ENCODE results near the gene RNF149.

RNF149 gene

GRCh38 chr2:101278925-101279324, 29.6 kb downstream of the RNF149 start:
- Histone ChIP-seq H3K79me1 (ENCODE audit: low read length) (no peaks in the 10 kb centered on the region), H3K79me2 (ENCODE audit: control insufficient read depth, insufficient read depth, low read length) (no peaks in the 10 kb centered on the region), H2AK5ac (ENCODE audit: low read length) (no peak overlapping the region), H3K4me2 (ENCODE audit: low read length) (no peak overlapping the region), H3K18ac (ENCODE audit: low read length) (no peak overlapping the region), H3K4me1 (ENCODE audit: control insufficient read depth, low read depth, low read length) (no peaks in the 10 kb centered on the region), H3K4ac (ENCODE audit: low read depth, low read length) (no peak overlapping the region), H2BK120ac (ENCODE audit: low read depth, low read length) (no peak overlapping the region), H2BK5ac (ENCODE audit: low read length) (no peak overlapping the region), H3K9ac (ENCODE audit: low read length) (no peak overlapping the region), H3K36me3 (ENCODE audit: control insufficient read depth, insufficient read depth, low read length) (peaks cover 3% of the 10 kb centered on the region), H3K27ac (ENCODE audit: low read depth, low read length) (no peak overlapping the region), H3K56ac (ENCODE audit: low read length) (no peak overlapping the region), H4K5ac (ENCODE audit: low read length) (no peak overlapping the region), H2BK15ac (replicated peaks; ENCODE audit: low read depth) (no peak overlapping the region), H3K4me3 (ENCODE audit: low read length) (no peak overlapping the region), H3K27me3 (ENCODE audit: insufficient read depth, low read length, poor library complexity) (no peaks in the 10 kb centered on the region), H4K8ac (ENCODE audit: low read depth, low read length) (no peak overlapping the region), H3K23ac (ENCODE audit: low read length) (no peak overlapping the region)
- no peak for DNase-seq
- WGBS (ENCODE audit: extremely low coverage, insufficient coverage, low lambda C conversion rate) = no CpG with 5 or more reads among the region's 3 CpGs

DNA sequence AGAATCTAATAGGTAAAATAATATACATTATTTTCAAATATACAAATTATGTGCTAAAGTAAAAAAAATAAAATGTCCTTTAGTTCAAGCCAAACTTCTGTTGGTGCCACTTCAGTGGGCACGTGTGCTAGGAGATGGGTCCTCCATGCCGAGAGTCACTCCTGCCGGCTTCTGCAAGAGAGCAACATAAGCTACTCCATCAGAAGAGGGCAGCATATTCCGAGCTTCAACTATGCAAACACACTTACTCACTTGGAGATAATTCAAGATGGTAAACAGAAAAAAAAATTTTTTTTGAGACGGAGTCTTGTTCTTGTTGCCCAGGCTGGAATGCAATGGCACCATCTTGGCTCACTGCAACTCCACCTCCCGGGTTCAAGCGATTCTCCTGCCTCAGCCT, 31.4 kb downstream of the RNF149 start:
- Histone ChIP-seq H2AK5ac (ENCODE audit: low read length) (no peak overlapping the region), H3K27me3 (ENCODE audit: insufficient read depth, low read length, poor library complexity) (no peaks in the 10 kb centered on the region), H3K4me1 (ENCODE audit: control insufficient read depth, low read depth, low read length) (no peaks in the 10 kb centered on the region), H4K8ac (ENCODE audit: low read depth, low read length) (no peak overlapping the region), H3K56ac (ENCODE audit: low read length) (no peak overlapping the region), H3K36me3 (ENCODE audit: control insufficient read depth, insufficient read depth, low read length) (peaks cover 3% of the 10 kb centered on the region), H3K4ac (ENCODE audit: low read depth, low read length) (no peak overlapping the region), H3K9ac (ENCODE audit: low read length) (no peak overlapping the region), H3K23ac (ENCODE audit: low read length) (no peak overlapping the region), H2BK15ac (replicated peaks; ENCODE audit: low read depth) (no peak overlapping the region), H2BK5ac (ENCODE audit: low read length) (no peak overlapping the region), H3K18ac (ENCODE audit: low read length) (no peak overlapping the region), H2BK120ac (ENCODE audit: low read depth, low read length) (no peak overlapping the region), H3K4me3 (ENCODE audit: low read length) (no peak overlapping the region), H4K5ac (ENCODE audit: low read length) (no peak overlapping the region), H3K79me1 (ENCODE audit: low read length) (no peaks in the 10 kb centered on the region), H3K79me2 (ENCODE audit: control insufficient read depth, insufficient read depth, low read length) (no peaks in the 10 kb centered on the region), H3K27ac (ENCODE audit: low read depth, low read length) (no peak overlapping the region), H3K4me2 (ENCODE audit: low read length) (no peak overlapping the region)
- WGBS (ENCODE audit: extremely low coverage, insufficient coverage, low lambda C conversion rate) = no CpG with 5 or more reads among the region's 7 CpGs
- DNase-seq = peak; percentile 38

DNA sequence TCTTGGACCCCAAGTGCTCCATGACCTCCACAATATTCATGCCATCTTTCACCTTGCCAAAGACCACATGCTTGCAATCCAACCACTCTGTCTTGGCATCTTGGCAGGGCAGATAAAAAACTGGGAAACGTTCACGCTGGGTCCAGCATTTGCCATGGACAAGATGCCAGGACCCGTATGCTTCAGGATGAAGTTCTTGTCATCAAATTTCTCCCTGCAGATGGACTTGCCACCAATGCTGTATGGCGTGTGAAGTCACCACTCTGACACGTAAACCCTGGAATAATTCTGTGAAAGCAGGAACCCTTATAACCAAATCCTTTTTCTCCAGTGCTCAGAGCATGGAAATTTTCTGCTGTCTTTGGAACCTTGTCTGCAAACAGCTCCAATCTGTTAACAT, 34.4 kb downstream of the RNF149 start:
- no peak overlapping the region for H3K4me3 ChIP-seq (ENCODE audit: low read length)
- H3K27ac ChIP-seq (ENCODE audit: low read depth, low read length) = no peak overlapping the region
- no peaks in the 10 kb centered on the region for H3K79me2 ChIP-seq (ENCODE audit: control insufficient read depth, insufficient read depth, low read length)
- no peak overlapping the region for H2BK15ac ChIP-seq (replicated peaks; ENCODE audit: low read depth)
- no peak overlapping the region for H3K4ac ChIP-seq (ENCODE audit: low read depth, low read length)
- H3K56ac ChIP-seq (ENCODE audit: low read length) = no peak overlapping the region
- H2AK5ac ChIP-seq (ENCODE audit: low read length) = no peak overlapping the region
- peaks cover 4% of the 10 kb centered on the region for H3K36me3 ChIP-seq (ENCODE audit: control insufficient read depth, insufficient read depth, low read length)
- no peak for DNase-seq
- H4K8ac ChIP-seq (ENCODE audit: low read depth, low read length) = no peak overlapping the region
- H3K79me1 ChIP-seq (ENCODE audit: low read length) = no peaks in the 10 kb centered on the region
- no peak overlapping the region for H3K23ac ChIP-seq (ENCODE audit: low read length)
- no CpG with 5 or more reads among the region's 5 CpGs for WGBS (ENCODE audit: extremely low coverage, insufficient coverage, low lambda C conversion rate)
- H2BK120ac ChIP-seq (ENCODE audit: low read depth, low read length) = no peak overlapping the region
- H3K27me3 ChIP-seq (ENCODE audit: insufficient read depth, low read length, poor library complexity) = no peaks in the 10 kb centered on the region
- no peaks in the 10 kb centered on the region for H3K4me1 ChIP-seq (ENCODE audit: control insufficient read depth, low read depth, low read length)
- H3K18ac ChIP-seq (ENCODE audit: low read length) = no peak overlapping the region
- no peak overlapping the region for H2BK5ac ChIP-seq (ENCODE audit: low read length)
- no peak overlapping the region for H4K5ac ChIP-seq (ENCODE audit: low read length)
- no peak overlapping the region for H3K9ac ChIP-seq (ENCODE audit: low read length)
- no peak overlapping the region for H3K4me2 ChIP-seq (ENCODE audit: low read length)

GRCh38 chr2:101273056-101273455, 35.4 kb downstream of the RNF149 start:
- H3K36me3 ChIP-seq (ENCODE audit: control insufficient read depth, insufficient read depth, low read length) = peaks cover 3% of the 10 kb centered on the region
- WGBS (ENCODE audit: extremely low coverage, insufficient coverage, low lambda C conversion rate) = no CpG with 5 or more reads among the region's 8 CpGs

DNA sequence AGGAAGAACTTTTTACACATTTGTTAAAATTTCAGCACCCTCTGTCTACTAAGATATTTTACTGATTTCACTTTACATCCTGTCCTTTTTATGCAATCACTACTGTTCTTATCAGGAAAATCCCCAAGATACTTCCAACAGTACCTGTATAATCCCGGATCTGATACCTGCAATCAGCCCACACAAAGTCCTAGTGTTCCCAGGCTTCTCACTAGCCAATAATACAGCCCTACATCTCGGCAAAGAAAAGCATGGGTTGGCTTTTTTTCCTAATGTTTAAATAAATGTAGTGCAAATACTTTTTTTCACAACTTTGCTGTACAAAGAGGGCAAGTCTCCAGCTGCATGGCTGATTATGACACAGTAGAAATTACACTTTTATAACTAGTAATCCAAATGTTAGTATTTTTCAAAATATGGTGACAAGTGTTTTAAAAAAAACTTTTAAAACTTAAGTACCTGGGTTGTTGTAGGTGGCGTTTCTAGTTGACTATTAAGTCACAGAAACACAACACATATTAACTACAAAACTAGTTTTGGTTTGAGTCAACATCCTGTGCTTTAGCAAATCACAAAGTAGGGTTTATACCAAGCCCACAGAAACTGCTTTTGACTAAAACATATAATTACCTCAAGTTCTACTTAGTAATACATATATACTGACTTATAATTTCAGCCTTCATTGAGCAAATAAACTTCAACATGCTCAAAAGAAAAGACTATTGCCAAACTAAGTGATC, 36.3 kb downstream of the RNF149 start:
- no peak overlapping the region for H3K56ac ChIP-seq (ENCODE audit: low read length)
- no peak overlapping the region for H2BK120ac ChIP-seq (ENCODE audit: low read depth, low read length)
- H3K23ac ChIP-seq (ENCODE audit: low read length) = no peak overlapping the region
- H3K4me1 ChIP-seq (ENCODE audit: control insufficient read depth, low read depth, low read length) = no peaks in the 10 kb centered on the region
- H3K79me2 ChIP-seq (ENCODE audit: control insufficient read depth, insufficient read depth, low read length) = no peaks in the 10 kb centered on the region
- no CpG with 5 or more reads among the region's 3 CpGs for WGBS (ENCODE audit: extremely low coverage, insufficient coverage, low lambda C conversion rate)
- no peak overlapping the region for H3K4me3 ChIP-seq (ENCODE audit: low read length)
- no peak overlapping the region for H4K8ac ChIP-seq (ENCODE audit: low read depth, low read length)
- DNase-seq = no peak
- no peak overlapping the region for H2AK5ac ChIP-seq (ENCODE audit: low read length)
- H3K18ac ChIP-seq (ENCODE audit: low read length) = no peak overlapping the region
- no peak overlapping the region for H4K5ac ChIP-seq (ENCODE audit: low read length)
- no peak overlapping the region for H3K27ac ChIP-seq (ENCODE audit: low read depth, low read length)
- H3K79me1 ChIP-seq (ENCODE audit: low read length) = no peaks in the 10 kb centered on the region
- H3K36me3 ChIP-seq (ENCODE audit: control insufficient read depth, insufficient read depth, low read length) = peaks cover 3% of the 10 kb centered on the region
- no peak overlapping the region for H3K4ac ChIP-seq (ENCODE audit: low read depth, low read length)
- no peak overlapping the region for H2BK15ac ChIP-seq (replicated peaks; ENCODE audit: low read depth)
- H2BK5ac ChIP-seq (ENCODE audit: low read length) = no peak overlapping the region
- H3K9ac ChIP-seq (ENCODE audit: low read length) = no peak overlapping the region
- no peak overlapping the region for H3K4me2 ChIP-seq (ENCODE audit: low read length)
- no peaks in the 10 kb centered on the region for H3K27me3 ChIP-seq (ENCODE audit: insufficient read depth, low read length, poor library complexity)

More at GRCh38 chr2:101273056-101273455, 35.4 kb downstream of the RNF149 start:
- Histone ChIP-seq H2AK5ac (ENCODE audit: low read length) (no peak overlapping the region), H3K9ac (ENCODE audit: low read length) (no peak overlapping the region), H3K4me2 (ENCODE audit: low read length) (no peak overlapping the region), H3K79me1 (ENCODE audit: low read length) (no peaks in the 10 kb centered on the region), H3K18ac (ENCODE audit: low read length) (no peak overlapping the region), H3K4ac (ENCODE audit: low read depth, low read length) (no peak overlapping the region), H4K5ac (ENCODE audit: low read length) (no peak overlapping the region), H4K8ac (ENCODE audit: low read depth, low read length) (no peak overlapping the region), H3K23ac (ENCODE audit: low read length) (no peak overlapping the region), H3K4me3 (ENCODE audit: low read length) (no peak overlapping the region), H2BK5ac (ENCODE audit: low read length) (no peak overlapping the region), H3K27me3 (ENCODE audit: insufficient read depth, low read length, poor library complexity) (no peaks in the 10 kb centered on the region), H3K56ac (ENCODE audit: low read length) (no peak overlapping the region), H2BK15ac (replicated peaks; ENCODE audit: low read depth) (no peak overlapping the region), H2BK120ac (ENCODE audit: low read depth, low read length) (no peak overlapping the region), H3K27ac (ENCODE audit: low read depth, low read length) (no peak overlapping the region), H3K79me2 (ENCODE audit: control insufficient read depth, insufficient read depth, low read length) (no peaks in the 10 kb centered on the region), H3K4me1 (ENCODE audit: control insufficient read depth, low read depth, low read length) (no peaks in the 10 kb centered on the region)
- DNase-seq = no peak

DNA sequence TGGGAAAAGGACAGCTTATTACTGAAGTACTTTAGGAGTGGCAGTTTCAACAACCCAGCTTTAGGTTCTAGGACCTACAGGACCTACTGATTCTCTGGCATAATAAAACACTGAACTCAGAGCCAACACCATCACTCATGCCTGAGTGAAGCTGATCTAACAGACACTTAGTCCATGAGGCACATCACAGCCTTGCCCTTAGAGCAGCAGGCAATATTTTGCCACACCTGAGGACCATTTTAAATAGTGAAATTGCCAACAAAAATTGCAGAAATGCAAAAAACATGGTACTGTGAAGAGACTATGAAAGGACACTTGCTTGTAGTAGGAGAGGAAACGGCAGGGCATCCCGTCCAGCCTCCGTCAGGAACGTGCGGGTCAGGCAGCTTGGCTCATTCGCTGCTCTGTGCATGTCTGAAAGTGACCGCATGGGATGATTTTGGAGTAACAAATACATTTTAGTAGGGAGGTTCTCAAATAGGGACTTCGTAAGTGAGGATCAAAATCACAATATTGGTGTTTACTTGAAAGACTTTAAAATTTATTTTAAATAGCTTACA, 37.7 kb downstream of the RNF149 start:
- Histone ChIP-seq H3K18ac (ENCODE audit: low read length) (no peak overlapping the region), H3K27ac (ENCODE audit: low read depth, low read length) (no peak overlapping the region), H4K8ac (ENCODE audit: low read depth, low read length) (no peak overlapping the region), H3K27me3 (ENCODE audit: insufficient read depth, low read length, poor library complexity) (no peaks in the 10 kb centered on the region), H3K4me3 (ENCODE audit: low read length) (no peak overlapping the region), H3K4me1 (ENCODE audit: control insufficient read depth, low read depth, low read length) (no peaks in the 10 kb centered on the region), H3K79me1 (ENCODE audit: low read length) (no peaks in the 10 kb centered on the region), H2BK120ac (ENCODE audit: low read depth, low read length) (no peak overlapping the region), H3K36me3 (ENCODE audit: control insufficient read depth, insufficient read depth, low read length) (peaks cover 3% of the 10 kb centered on the region), H3K79me2 (ENCODE audit: control insufficient read depth, insufficient read depth, low read length) (no peaks in the 10 kb centered on the region), H3K4me2 (ENCODE audit: low read length) (no peak overlapping the region), H3K56ac (ENCODE audit: low read length) (no peak overlapping the region), H2AK5ac (ENCODE audit: low read length) (no peak overlapping the region), H3K4ac (ENCODE audit: low read depth, low read length) (no peak overlapping the region), H2BK15ac (replicated peaks; ENCODE audit: low read depth) (no peak overlapping the region), H3K23ac (ENCODE audit: low read length) (no peak overlapping the region), H3K9ac (ENCODE audit: low read length) (no peak overlapping the region), H4K5ac (ENCODE audit: low read length) (no peak overlapping the region), H2BK5ac (ENCODE audit: low read length) (no peak overlapping the region)
- no CpG with 5 or more reads among the region's 8 CpGs for WGBS (ENCODE audit: extremely low coverage, insufficient coverage, low lambda C conversion rate)
- DNase-seq = no peak
